ENCODE measurements around the gene ADD3.

The ADD3 gene

DNA sequence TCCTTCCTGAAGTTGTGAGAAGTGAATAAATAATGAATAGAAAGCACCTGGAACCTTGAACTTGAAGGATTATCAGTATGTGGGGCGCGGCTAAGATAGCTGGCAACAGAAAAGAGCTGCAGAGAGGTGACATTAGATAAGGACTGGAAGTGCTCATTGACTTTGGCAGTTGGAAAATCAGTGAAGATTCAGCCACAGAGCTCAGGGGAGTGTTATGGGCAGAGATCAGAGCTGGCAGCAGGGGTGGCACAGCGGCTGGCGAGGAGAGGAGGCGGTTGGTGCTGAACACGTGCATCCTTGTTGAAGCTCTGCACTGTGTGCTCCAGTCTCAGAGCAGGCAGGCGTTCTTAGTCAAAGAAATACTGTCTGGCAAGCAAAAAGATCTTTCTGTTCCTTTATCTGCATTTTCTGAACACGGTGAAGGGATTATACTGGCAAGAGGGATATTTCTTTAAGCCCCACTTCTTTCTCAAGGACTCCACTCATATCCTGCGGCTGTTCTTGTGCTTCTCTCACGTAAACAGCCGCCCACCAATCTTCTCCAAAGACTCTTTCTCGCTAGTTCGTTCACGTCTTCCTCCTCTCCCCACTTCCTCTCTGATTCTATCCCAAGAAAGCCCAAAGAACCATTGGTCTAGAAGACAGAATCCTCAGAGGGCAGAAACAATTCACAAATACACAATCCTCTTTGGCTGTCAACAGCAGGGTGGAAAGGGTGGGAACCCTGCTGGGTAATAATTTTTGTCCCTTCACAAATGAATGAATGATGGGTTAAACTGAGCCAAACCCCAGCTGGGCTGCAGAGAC lies 38.6 kb upstream of the ADD3 start:
- Mint-ChIP-seq H3K4me3 (no peak overlapping the region), H3K36me3 (ENCODE audit: low read depth) (no peaks in the 10 kb centered on the region), H3K27me3 (ENCODE audit: low read depth, poor library complexity) (no peaks in the 10 kb centered on the region), H3K4me1 (peaks cover 46% of the 10 kb centered on the region), H3K9me3 (no peaks in the 10 kb centered on the region), H3K27ac (peak overlapping the region; percentile 82)
- no peak for DNase-seq
- TF ChIP-seq, protein P1, sequence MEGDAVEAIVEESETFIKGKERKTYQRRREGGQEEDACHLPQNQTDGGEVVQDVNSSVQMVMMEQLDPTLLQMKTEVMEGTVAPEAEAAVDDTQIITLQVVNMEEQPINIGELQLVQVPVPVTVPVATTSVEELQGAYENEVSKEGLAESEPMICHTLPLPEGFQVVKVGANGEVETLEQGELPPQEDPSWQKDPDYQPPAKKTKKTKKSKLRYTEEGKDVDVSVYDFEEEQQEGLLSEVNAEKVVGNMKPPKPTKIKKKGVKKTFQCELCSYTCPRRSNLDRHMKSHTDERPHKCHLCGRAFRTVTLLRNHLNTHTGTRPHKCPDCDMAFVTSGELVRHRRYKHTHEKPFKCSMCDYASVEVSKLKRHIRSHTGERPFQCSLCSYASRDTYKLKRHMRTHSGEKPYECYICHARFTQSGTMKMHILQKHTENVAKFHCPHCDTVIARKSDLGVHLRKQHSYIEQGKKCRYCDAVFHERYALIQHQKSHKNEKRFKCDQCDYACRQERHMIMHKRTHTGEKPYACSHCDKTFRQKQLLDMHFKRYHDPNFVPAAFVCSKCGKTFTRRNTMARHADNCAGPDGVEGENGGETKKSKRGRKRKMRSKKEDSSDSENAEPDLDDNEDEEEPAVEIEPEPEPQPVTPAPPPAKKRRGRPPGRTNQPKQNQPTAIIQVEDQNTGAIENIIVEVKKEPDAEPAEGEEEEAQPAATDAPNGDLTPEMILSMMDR (IDR thresholded peaks at IDR 0.05), result no peak

DNA sequence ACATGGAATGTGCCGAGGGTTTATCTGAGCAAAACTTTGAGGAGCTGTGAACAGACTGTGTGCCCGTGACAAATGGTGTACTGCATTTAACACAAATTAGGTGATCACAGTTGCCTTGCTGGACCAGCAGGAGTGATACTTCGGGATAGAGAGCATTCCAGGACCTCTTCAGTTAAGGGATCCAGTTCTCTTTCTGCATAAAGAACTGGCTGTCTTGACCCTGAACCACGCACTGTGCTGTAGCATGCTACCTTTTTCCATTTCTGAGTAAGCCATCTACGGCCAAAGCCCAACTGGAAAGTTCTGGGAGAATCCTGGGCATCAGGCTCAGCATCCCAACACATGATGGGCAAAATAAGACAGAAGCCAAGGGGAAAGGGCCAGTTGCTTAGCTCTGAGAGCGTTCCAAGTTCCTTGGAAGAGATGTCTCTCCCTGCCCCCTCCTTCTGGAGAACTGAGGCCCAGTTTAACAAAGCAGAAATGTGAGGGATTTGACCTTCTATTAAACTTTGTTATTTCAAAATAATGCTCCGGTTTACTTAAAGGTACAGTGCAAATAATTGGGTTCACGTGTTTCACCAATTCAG lies 37.9 kb upstream of the ADD3 start:
- H3K27me3 Mint-ChIP-seq (ENCODE audit: low read depth, poor library complexity), result no peaks in the 10 kb centered on the region
- H3K4me3 Mint-ChIP-seq, result no peak overlapping the region
- no peaks in the 10 kb centered on the region for H3K36me3 Mint-ChIP-seq (ENCODE audit: low read depth)
- peaks cover 44% of the 10 kb centered on the region for H3K4me1 Mint-ChIP-seq
- no peak for DNase-seq
- no peaks in the 10 kb centered on the region for H3K9me3 Mint-ChIP-seq
- peak overlapping the region; percentile 77 for H3K27ac Mint-ChIP-seq
- TF ChIP-seq, protein P1 (IDR thresholded peaks at IDR 0.05), result no peak

DNA sequence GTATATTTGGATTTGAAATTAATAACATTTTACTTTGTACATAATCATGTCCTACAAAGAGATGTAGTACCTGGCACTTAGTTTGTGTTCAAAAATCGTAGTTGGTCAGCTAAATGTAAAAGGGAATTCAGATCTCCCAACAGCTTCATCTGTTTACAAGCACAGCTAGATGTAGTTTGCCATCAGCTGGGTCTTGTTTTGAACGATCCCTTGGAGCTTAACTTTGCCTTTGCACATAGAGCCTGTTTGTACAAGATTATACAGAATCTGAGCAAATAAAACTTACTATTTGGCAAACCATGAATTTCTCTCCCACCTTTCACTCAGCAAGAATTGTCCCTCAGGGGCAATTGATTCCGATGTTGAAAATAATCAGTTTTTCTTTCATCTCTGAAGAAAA lies 36.1 kb upstream of the ADD3 start:
- no peaks in the 10 kb centered on the region for H3K9me3 Mint-ChIP-seq
- H3K4me3 Mint-ChIP-seq, result no peak overlapping the region
- no peak overlapping the region for H3K27ac Mint-ChIP-seq
- TF ChIP-seq, protein P1 (IDR thresholded peaks at IDR 0.05), result no peak
- no peaks in the 10 kb centered on the region for H3K27me3 Mint-ChIP-seq (ENCODE audit: low read depth, poor library complexity)
- peaks cover 47% of the 10 kb centered on the region for H3K4me1 Mint-ChIP-seq
- no peak for DNase-seq
- no peaks in the 10 kb centered on the region for H3K36me3 Mint-ChIP-seq (ENCODE audit: low read depth)

DNA sequence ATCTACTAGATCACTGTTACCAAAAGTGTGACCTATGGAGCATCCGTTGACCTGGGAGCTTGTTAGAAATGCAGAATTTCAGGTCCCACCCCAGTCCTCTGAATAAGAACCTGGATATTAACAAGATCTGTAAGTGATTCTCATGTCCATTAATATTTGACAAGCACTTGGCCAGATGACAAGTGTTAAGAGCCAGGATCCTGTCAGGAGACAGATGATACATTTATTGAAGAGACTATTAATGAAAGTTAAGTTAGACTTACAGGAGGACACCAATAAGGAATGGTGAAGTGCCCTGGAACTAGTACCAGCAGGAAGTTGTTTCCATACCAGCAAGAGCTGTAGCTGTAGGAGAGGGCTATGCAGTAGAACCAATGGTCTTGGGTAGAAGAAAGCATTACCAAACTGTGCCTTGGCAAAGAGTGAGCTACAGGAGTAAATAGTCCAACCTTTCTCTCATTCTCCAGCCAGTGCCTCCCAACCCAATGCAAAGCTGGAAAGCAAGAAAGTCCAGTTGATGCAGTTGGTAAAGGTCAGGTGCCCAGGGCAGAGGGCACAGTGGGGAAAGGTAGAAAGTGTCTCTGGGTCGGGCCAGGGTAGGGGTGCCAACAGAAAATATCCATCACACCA lies 35.3 kb upstream of the ADD3 start:
- H3K9me3 Mint-ChIP-seq, result no peaks in the 10 kb centered on the region
- peaks cover 47% of the 10 kb centered on the region for H3K4me1 Mint-ChIP-seq
- H3K27me3 Mint-ChIP-seq (ENCODE audit: low read depth, poor library complexity), result no peaks in the 10 kb centered on the region
- no peak overlapping the region for H3K4me3 Mint-ChIP-seq
- no peaks in the 10 kb centered on the region for H3K36me3 Mint-ChIP-seq (ENCODE audit: low read depth)
- DNase-seq, result no peak
- H3K27ac Mint-ChIP-seq, result no peak overlapping the region
- TF ChIP-seq, protein P1 (IDR thresholded peaks at IDR 0.05), result no peak

DNA sequence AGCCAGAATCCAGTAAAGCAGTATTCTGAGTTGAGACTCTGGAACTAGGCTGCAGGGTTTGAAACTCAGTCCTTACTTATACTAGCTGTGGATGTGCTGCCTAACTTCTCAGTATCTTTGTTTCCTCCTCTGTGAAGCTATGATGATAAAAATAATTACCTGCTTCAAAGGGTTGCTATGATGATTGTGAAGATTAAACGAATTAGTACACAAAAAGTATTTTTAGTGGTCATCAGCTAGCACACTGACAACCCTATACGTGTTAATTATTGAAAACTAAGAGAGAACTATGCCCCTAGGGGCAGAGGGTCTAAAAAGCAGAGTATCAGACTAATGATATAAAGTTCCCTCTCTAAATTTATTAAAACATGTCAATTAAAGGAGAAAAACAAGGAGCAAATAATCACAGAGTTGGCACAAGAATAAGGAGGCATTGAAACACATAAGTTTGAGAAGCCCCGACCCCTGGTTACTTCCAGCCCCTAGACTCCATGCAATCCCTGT lies 34.4 kb upstream of the ADD3 start:
- Mint-ChIP-seq H3K4me3 (no peak overlapping the region), H3K9me3 (no peaks in the 10 kb centered on the region), H3K27me3 (ENCODE audit: low read depth, poor library complexity) (no peaks in the 10 kb centered on the region), H3K36me3 (ENCODE audit: low read depth) (no peaks in the 10 kb centered on the region), H3K27ac (no peak overlapping the region), H3K4me1 (peaks cover 45% of the 10 kb centered on the region)
- TF ChIP-seq, protein P1 (IDR thresholded peaks at IDR 0.05), result no peak
- no peak for DNase-seq

Data from nephron progenitor cell (in vitro differentiated cells).